Measurements from ENCODE around the gene KLHL4.
"Not testable (repeated sequence)": the region's sequence is repeated elsewhere in the genome, so short reads cannot be mapped to it uniquely, and the experiment has no call there.

KLHL4 gene

GRCh38 chrX:87517571-87518141 is at the start of gene KLHL4:
Gene KLHL4, plus strand, starts transcription at chrX:87517802. Its CDS starts 92 bp downstream, at chrX:87517894.
- DNase-seq (ENCODE audit: low spot score), result no peak

- DNase-seq (ENCODE audit: low spot score), result no peak
Observed at GRCh38 chrX:87468941-87469340, 48.7 kb upstream of the KLHL4 start.

- DNase-seq (ENCODE audit: low spot score), result no peak
Observed at GRCh38 chrX:87475793-87476192, 41.8 kb upstream of the KLHL4 start.

GRCh38 chrX:87478703-87479102 is 38.9 kb upstream of the KLHL4 start:
- not testable (repeated sequence) for DNase-seq (ENCODE audit: low spot score)

GRCh38 chrX:87489071-87489470 is 28.5 kb upstream of the KLHL4 start:
- DNase-seq (ENCODE audit: low spot score), result no peak

GRCh38 chrX:87515836-87516235 is 1.8 kb upstream of the KLHL4 start:
- DNase-seq (ENCODE audit: low spot score), result no peak

- no peak for DNase-seq (ENCODE audit: low spot score)
Observed at GRCh38 chrX:87516717-87517121, 883 bp upstream of the KLHL4 start.

GRCh38 chrX:87518504-87518903 is 902 bp downstream of the KLHL4 start:
- DNase-seq (ENCODE audit: low spot score), result no peak

- no peak for DNase-seq (ENCODE audit: low spot score)
Observed at GRCh38 chrX:87525771-87526229, 8.2 kb downstream of the KLHL4 start.

- DNase-seq (ENCODE audit: low spot score), result no peak
Observed at GRCh38 chrX:87526281-87526680, 8.7 kb downstream of the KLHL4 start.

- DNase-seq (ENCODE audit: low spot score), result no peak
Observed at GRCh38 chrX:87528487-87528886, 10.9 kb downstream of the KLHL4 start.

GRCh38 chrX:87571964-87572363 is 54.4 kb downstream of the KLHL4 start:
- no peak for DNase-seq (ENCODE audit: low spot score)

GRCh38 chrX:87572901-87573300 is 55.3 kb downstream of the KLHL4 start:
- no peak for DNase-seq (ENCODE audit: low spot score)

- no peak for DNase-seq (ENCODE audit: low spot score)
Observed at GRCh38 chrX:87578978-87579377, 61.4 kb downstream of the KLHL4 start.

- DNase-seq (ENCODE audit: low spot score), result no peak
Observed at GRCh38 chrX:87580862-87581261, 63.3 kb downstream of the KLHL4 start.

- DNase-seq (ENCODE audit: low spot score), result no peak
Observed at GRCh38 chrX:87582453-87582852, 64.9 kb downstream of the KLHL4 start.

- no peak for DNase-seq (ENCODE audit: low spot score)
Observed at GRCh38 chrX:87583679-87584078, 66.1 kb downstream of the KLHL4 start.

GRCh38 chrX:87616371-87616770 is 98.8 kb downstream of the KLHL4 start:
- no peak for DNase-seq (ENCODE audit: low spot score)

GRCh38 chrX:87621697-87622096 is 104.1 kb downstream of the KLHL4 start:
- no peak for DNase-seq (ENCODE audit: low spot score)

- no peak for DNase-seq (ENCODE audit: low spot score)
Observed at GRCh38 chrX:87626996-87627395, 109.4 kb downstream of the KLHL4 start.

- DNase-seq (ENCODE audit: low spot score), result no peak
Observed at GRCh38 chrX:87634361-87634760, 116.8 kb downstream of the KLHL4 start.

- no peak for DNase-seq (ENCODE audit: low spot score)
Observed at GRCh38 chrX:87636533-87636932, 118.9 kb downstream of the KLHL4 start.

- not testable (repeated sequence) for DNase-seq (ENCODE audit: low spot score)
Observed at GRCh38 chrX:87641439-87641838, 123.8 kb downstream of the KLHL4 start.

- DNase-seq (ENCODE audit: low spot score), result no peak
Observed at GRCh38 chrX:87661761-87662160, 144.2 kb downstream of the KLHL4 start.

- no peak for DNase-seq (ENCODE audit: low spot score)
Observed at GRCh38 chrX:87663421-87663820, 145.8 kb downstream of the KLHL4 start.

All from AG08395 (cell line).